ENCODE measurements around the gene L3HYPDH.

DNA sequence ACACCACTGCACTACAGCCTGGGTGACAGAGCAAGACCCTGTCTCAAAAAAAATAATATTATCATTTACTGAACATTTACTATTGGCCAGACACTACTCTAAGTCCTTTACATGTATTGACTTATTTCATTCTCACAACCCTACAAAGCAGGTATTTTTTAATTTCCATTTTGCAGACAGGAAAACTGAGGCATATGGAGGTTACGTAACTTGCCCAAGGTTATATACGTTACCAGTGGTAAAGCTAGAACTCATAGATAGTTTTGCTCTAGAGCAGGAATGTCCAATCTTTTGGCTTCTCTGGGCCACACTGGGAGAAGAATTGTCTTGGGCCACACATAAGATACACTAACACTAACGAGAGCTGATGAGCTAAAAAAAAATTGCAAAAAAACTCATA, 5.7 kb downstream of the L3HYPDH start:
- TF ChIP-seq, protein P1, sequence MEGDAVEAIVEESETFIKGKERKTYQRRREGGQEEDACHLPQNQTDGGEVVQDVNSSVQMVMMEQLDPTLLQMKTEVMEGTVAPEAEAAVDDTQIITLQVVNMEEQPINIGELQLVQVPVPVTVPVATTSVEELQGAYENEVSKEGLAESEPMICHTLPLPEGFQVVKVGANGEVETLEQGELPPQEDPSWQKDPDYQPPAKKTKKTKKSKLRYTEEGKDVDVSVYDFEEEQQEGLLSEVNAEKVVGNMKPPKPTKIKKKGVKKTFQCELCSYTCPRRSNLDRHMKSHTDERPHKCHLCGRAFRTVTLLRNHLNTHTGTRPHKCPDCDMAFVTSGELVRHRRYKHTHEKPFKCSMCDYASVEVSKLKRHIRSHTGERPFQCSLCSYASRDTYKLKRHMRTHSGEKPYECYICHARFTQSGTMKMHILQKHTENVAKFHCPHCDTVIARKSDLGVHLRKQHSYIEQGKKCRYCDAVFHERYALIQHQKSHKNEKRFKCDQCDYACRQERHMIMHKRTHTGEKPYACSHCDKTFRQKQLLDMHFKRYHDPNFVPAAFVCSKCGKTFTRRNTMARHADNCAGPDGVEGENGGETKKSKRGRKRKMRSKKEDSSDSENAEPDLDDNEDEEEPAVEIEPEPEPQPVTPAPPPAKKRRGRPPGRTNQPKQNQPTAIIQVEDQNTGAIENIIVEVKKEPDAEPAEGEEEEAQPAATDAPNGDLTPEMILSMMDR (IDR thresholded peaks at IDR 0.05; ENCODE audit: borderline replicate concordance, extremely low read depth, low read length, poor library complexity, severe bottlenecking) = no peak
- no peak for TF ChIP-seq EZH2 (IDR thresholded peaks at IDR 0.05; ENCODE audit: borderline replicate concordance, low read depth, low read length, severe bottlenecking)
